K562 treated with DMSO at 1 percent for 48 hours (cell line): ENCODE results near the gene NDRG4. TPM values are rescaled to one million over a fixed set of nuclear protein-coding genes. Genes with fewer than 3 reads are reported as not detected.

Source experiments
- total RNA-seq: library from RNA; unstranded; fragments of 300-600 nt; gene quantifications from 2 replicates; pipeline ENCODE4 v1.2.3, GENCODE V29; 2022; ENCODE audit warnings: low replicate concordance; ENCODE audit errors: extremely low read depth

Gene NDRG4
- total RNA-seq, result not detected in 2 replicates

GRCh38 chr16:58499615-58500351 lies at the start of gene NDRG4:
Gene NDRG4, plus strand, starts transcription at chr16:58500143. Its CDS starts 106 bp downstream, at chr16:58500249.

GRCh38 chr16:58515125-58515870 lies 15.4 kb downstream of the NDRG4 start, which contains the start of gene SETD6:
Gene SETD6, plus strand, starts transcription at chr16:58515517. Its CDS starts 21 bp downstream, at chr16:58515538.

Other genes with a start within 250 kb of the NDRG4 start
- not detected in 2 replicates for gene PRSS54, start 205.1 kb upstream of the NDRG4 start, total RNA-seq
- not detected in 2 replicates for gene GINS3, start 107.7 kb upstream of the NDRG4 start, total RNA-seq
- gene SETD6, start 15.4 kb downstream of the NDRG4 start, total RNA-seq, result not detected in 2 replicates
- not detected in 2 replicates for gene CNOT1, start 129.7 kb downstream of the NDRG4 start, total RNA-seq
- gene SLC38A7, start 184.6 kb downstream of the NDRG4 start, total RNA-seq, result not detected in 2 replicates
- 339 TPM in 1 of 2 replicates, not detected in the other for gene GOT2, start 234.2 kb downstream of the NDRG4 start, total RNA-seq